Body of pancreas (tissue), 4 donors: ENCODE measurements around the gene PRODH. TPM values are rescaled to one million over a fixed set of nuclear protein-coding genes. Genes with fewer than 3 reads are reported as not detected.
"Not testable (repeated sequence)": the region's sequence is repeated elsewhere in the genome, so short reads cannot be mapped to it uniquely, and the experiment has no call there.

Experiments used
- ATAC-seq: fragments of 150-250 bp; one replicate; pipeline ENCODE4 v1.9.1; 2016
- DNase-seq, 4 donors: peaks; one replicate each; pipeline ENCODE4 v3.0.0-alpha.2; 2019
- H3K27ac ChIP-seq, 4 donors: fragments of 200-600 bp; sonication (generic); 1 replicate in 3 of 4; 2 replicates in 1 of 4; pipeline versions ENCODE4 v1.5.1 to v1.6.1; 2016 to 2019; ENCODE audit warnings: mild to moderate bottlenecking in 1 of 4, mixed read lengths in 1 of 4, moderate library complexity in 1 of 4
- H3K27me3 ChIP-seq, 2 donors: fragments of 200-600 bp; sonication (generic); one replicate each; pipeline ENCODE4 v1.6.0; 2016; ENCODE audit warnings: mild to moderate bottlenecking in 1 of 2
- H3K36me3 ChIP-seq, 2 donors: fragments of 200-600 bp; sonication (generic); replicated peaks in 1 of 2; 2 replicates each; pipeline ENCODE4 v1.5.1; 2016; ENCODE audit warnings: low read depth in 2 of 2; ENCODE audit not compliant: insufficient read depth in 1 of 2
- H3K4me1 ChIP-seq: fragments of 200-600 bp; sonication (generic); one replicate; pipeline ENCODE4 v1.6.0; 2016
- H3K4me3 ChIP-seq, 2 donors: fragments of 200-600 bp; sonication (generic); 1 replicate in 1 of 2; 2 replicates in 1 of 2; pipeline ENCODE4 v1.5.1; 2016 to 2019
- H3K9me3 ChIP-seq, 3 donors: fragments of 200-600 bp; sonication (generic); 1 replicate in 2 of 3; 2 replicates in 1 of 3; pipeline ENCODE4 v1.5.1; 2016
- POLR2A ChIP-seq, 3 donors: fragments of 450-650 bp; IDR thresholded peaks; one replicate each; pipeline ENCODE4 v1.6.1; 2016; ENCODE audit warnings: antibody characterized with exemption in 3 of 3, mild to moderate bottlenecking in 2 of 3
- WGBS, 2 donors: methylation state at CpG; one replicate each; pipeline ENCODE4 v1.1.5; 2017; 5-methylcytosine and 5-hydroxymethylcytosine counted together
- intact Hi-C: fragments of 100-400 bp; cut with DNase I; formaldehyde crosslinking; loops from one replicate; pipeline ENCODE4 v1.15.1; 2023
- total RNA-seq, 2 donors: library from RNA; depleted of rRNA; stranded (reverse); fragments of >200 nt; gene quantifications; one replicate each; pipeline ENCODE4 v1.1.0, GENCODE V29; 2016
- TF ChIP-seq, protein P1 (sequence below), 7 experiments: fragments of 450-650 bp in 4 of 7; fragments of 200-600 bp in 3 of 7; sonication (generic) in 3 of 7; IDR thresholded peaks; one replicate each; pipeline ENCODE4 v1.5.1; 2016 to 2019; ENCODE audit warnings: antibody characterized with exemption in 7 of 7

The PRODH gene
- total RNA-seq, 2 donors from 2014 or later, result 1.0 to 11.5 TPM

DNA sequence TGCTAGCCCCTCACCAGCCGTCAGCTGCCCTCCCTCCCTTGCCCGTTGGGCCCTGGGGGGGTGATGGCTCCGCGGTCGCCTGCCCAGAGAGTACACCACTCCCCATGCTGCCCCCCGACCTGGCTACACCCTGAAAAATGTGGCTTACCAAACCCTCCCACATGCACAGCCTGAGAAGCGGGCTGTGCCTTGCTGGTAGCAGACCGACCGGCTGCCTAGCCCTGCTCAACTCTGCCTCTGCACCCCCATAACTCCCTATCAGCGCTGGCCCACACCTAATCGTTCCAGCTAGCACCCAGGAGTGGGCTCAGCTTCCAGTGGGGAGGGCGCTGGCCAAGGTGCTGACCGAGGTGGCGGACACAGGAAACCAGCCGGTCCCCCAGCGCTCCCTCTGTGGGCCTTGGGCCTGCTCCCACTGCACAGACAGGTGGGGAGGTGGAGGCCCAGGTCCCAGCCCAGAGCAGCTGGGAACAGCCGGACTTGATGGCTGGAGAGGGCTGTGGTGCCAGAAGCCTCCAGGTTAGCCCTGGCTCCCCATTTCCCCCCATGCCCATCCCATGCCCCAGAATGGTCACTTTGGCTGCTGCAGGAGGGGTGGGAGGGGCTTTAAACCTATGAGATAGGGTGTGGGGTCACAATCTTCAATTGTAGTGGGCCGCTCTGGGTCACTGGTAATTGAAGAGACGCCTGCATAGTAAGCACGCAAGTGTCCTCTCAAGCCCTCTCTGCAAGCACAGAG, 32.1 kb upstream of the PRODH start:
- WGBS, 2 donors, result 65 to 66% methylated on average over 15 to 17 of the region's 20 CpGs
- TF ChIP-seq POLR2A (IDR thresholded peaks at IDR 0.05), result no peak
- TF ChIP-seq, protein P1, sequence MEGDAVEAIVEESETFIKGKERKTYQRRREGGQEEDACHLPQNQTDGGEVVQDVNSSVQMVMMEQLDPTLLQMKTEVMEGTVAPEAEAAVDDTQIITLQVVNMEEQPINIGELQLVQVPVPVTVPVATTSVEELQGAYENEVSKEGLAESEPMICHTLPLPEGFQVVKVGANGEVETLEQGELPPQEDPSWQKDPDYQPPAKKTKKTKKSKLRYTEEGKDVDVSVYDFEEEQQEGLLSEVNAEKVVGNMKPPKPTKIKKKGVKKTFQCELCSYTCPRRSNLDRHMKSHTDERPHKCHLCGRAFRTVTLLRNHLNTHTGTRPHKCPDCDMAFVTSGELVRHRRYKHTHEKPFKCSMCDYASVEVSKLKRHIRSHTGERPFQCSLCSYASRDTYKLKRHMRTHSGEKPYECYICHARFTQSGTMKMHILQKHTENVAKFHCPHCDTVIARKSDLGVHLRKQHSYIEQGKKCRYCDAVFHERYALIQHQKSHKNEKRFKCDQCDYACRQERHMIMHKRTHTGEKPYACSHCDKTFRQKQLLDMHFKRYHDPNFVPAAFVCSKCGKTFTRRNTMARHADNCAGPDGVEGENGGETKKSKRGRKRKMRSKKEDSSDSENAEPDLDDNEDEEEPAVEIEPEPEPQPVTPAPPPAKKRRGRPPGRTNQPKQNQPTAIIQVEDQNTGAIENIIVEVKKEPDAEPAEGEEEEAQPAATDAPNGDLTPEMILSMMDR (IDR thresholded peaks at IDR 0.05), result no peak
- no peaks in the 10 kb centered on the region for H3K27me3 ChIP-seq
- H3K4me1 ChIP-seq, result peaks cover 37% of the 10 kb centered on the region
- DNase-seq (peak; percentile 31 to 67 (median 57)), ATAC-seq (no peak)
- no peaks in the 10 kb centered on the region for H3K36me3 ChIP-seq
- H3K9me3 ChIP-seq, result no peaks in the 10 kb centered on the region
- intact Hi-C loops, result no loop called here
- H3K27ac ChIP-seq, result peak overlapping the region; percentile 4 to 77 (median 48)
- H3K4me3 ChIP-seq, result no peak overlapping the region

DNA sequence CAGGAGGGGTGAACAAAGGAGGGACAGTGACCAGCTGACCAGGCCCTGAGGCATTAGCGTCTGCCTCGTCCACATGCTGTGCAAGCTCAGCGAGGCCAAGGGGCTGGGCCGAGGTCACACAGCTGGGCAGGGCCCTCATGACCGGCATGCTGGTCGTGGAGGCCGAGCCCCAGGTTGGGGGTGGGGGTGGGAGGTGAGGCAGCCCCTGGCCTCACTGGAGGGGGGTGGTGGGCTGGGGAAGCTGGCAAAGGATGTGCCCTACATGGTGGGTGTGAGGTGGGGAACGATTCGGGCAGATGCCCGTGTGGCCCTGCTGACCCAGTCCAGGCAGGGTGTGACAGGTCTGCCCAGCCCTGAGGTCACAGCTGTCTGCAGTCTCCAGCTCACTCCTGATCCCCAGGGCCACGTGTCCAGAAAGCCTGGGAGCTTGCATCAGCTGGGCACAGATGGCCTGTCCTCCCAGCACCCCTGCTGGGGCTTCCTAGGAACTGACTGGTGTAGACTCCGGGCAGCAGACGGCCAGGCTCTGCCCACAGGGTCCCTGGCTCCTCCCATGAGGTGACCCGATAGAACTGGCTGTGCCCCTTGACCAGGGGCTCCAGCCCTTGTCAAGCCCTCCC, 31.4 kb upstream of the PRODH start:
- intact Hi-C loops, H3K4me3 ChIP-seq, H3K9me3 ChIP-seq, H3K27me3 ChIP-seq, H3K36me3 ChIP-seq: not testable (repeated sequence)
- Histone ChIP-seq H3K27ac (peak overlapping the region; percentile 36 to 77 (median 48)), H3K4me1 (peaks cover 30% of the 10 kb centered on the region)
- DNase-seq, result peak; percentile 72 to 89 (median 86)
- ATAC-seq, result peak; percentile 82
- WGBS, 2 donors, result 46% methylated on average over 9 to 14 of the region's 14 CpGs
- TF ChIP-seq, protein P1 (IDR thresholded peaks at IDR 0.05), result peak in 6 of 7 experiments; percentile 10 to 49 (median 32)

DNA sequence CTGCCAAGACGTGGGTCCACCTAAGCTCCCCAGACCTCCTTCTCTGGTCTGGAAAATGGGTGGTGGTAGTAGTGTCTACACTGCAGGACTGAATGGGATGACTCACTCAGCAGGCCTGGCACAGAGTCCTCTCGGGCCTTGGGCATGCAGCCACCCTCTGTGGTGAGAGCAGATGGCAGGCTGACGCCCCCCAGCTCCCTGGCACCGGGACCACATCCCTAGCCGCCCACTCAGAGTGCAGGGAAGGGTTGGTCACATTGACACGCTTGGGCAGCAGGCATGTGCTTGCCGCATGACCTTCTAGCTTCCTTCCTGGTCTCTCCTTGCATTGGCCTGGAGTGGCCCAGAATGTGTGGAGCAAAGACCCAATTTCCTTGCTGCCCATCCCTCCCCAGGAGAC, 30.7 kb upstream of the PRODH start:
- WGBS, 2 donors, result 42 to 77% methylated on average over 2 to 7 of the region's 7 CpGs
- H3K4me1 ChIP-seq, result peaks cover 25% of the 10 kb centered on the region
- ATAC-seq, result no peak
- H3K9me3 ChIP-seq, result no peaks in the 10 kb centered on the region
- peak in 2 of 4 donors; percentile 35 to 46 for DNase-seq
- peak overlapping the region in 2 of 4 donors; percentile 36 to 77 for H3K27ac ChIP-seq
- no peak for TF ChIP-seq POLR2A (IDR thresholded peaks at IDR 0.05)
- TF ChIP-seq, protein P1 (IDR thresholded peaks at IDR 0.05), result no peak
- no peaks in the 10 kb centered on the region for H3K27me3 ChIP-seq
- intact Hi-C loops, result no loop called here
- H3K4me3 ChIP-seq, result no peak overlapping the region
- no peaks in the 10 kb centered on the region for H3K36me3 ChIP-seq

DNA sequence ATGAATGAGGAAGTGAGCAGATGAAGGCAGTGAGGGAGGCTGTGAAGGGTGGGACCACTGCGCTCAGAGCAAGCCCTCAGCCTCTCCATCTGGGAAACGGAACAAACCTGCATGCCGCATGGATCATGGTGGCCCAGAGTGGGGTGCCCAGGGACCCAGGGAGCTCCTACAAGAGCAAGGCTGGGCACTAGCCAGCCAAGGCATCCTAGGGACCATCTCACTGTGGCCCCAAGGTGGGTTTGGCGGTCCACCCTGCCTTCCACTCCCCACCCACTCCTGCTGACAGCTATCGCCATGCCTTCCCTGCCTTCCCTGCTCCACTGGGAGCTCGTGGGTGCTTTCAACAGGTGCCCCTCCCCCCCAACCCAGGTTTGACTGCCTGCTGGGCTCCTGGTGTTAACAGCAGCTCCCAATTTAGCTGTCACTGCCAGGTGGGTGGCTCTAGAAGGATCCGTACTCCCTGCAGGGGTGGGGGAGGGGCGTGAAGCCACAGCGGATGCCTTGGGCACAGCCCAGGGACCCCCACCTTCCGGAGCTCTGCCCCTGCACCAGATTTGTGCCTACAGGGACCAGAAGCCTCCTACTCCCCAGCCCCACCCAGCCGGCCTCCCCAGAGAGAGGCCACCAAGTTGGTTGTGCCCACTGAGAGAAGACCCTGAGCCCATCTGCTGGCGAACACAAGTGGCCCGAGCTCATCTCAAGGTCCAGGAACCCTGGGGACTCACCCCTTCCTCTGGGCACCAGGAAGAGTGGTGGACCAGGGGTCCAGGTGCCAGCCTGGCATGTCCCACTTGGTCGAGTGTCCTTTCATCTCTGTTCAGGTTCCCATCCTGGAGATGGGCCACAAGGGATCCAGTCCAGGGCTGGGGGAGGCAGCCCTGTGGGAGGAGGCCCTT, 29.7 kb upstream of the PRODH start:
- H3K9me3 ChIP-seq, result no peaks in the 10 kb centered on the region
- intact Hi-C loops, result no loop called here
- 81 to 100% methylated on average over 4 to 14 of the region's 14 CpGs for WGBS, 2 donors
- no peak for TF ChIP-seq POLR2A (IDR thresholded peaks at IDR 0.05)
- TF ChIP-seq, protein P1 (IDR thresholded peaks at IDR 0.05), result no peak
- no peak overlapping the region for H3K4me3 ChIP-seq
- H3K27me3 ChIP-seq, result no peaks in the 10 kb centered on the region
- DNase-seq (peak in 1 of 4 donors; percentile 11), ATAC-seq (no peak)
- peaks cover 17% of the 10 kb centered on the region for H3K4me1 ChIP-seq
- H3K36me3 ChIP-seq, result no peaks in the 10 kb centered on the region
- no peak overlapping the region for H3K27ac ChIP-seq

DNA sequence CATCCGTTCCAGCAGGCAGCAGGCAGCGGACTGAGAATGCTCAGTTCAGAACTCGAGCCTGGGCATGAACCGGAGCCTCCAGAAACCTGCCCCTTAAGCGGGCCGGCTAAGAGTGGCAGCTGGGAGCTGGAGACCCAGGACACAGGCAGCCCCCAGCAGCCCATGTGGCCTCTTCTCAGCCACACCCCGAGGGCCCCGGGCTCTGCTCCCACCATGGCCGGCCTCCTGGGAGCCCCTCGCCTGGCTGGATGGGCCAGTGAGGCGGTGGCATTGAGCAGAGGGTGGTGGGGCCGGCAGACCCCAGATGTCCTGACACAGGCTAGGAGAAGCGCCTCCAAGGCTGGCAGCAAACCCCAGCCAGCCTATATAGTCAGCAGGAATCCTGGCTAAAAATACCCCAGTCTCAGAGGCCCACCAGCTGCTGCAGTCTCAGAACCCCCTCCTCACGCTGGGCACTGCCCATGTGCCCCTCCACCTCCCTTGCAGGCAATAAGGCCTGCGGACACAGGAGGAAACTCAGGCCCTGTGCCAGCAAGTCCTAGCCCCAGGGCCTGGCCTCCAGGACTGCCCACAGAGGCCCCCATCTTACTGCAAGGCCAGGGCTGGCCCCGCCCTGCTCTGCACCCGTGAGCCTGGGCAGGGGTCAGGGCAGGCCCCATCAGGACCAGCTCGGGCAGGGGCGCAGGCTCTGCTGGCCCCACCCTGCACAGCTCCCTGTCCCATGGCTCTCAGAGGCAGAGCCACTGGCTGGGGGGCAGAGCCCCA, 28.6 kb upstream of the PRODH start:
- H3K27me3 ChIP-seq, intact Hi-C loops, H3K4me3 ChIP-seq, H3K27ac ChIP-seq, H3K36me3 ChIP-seq, H3K9me3 ChIP-seq, ATAC-seq: not testable (repeated sequence)
- WGBS, 2 donors, result 89% methylated on average over 15 of the region's 19 CpGs; no CpG with 5 or more reads in 1 of the 2 donors
- H3K4me1 ChIP-seq, result peaks cover 17% of the 10 kb centered on the region
- peak in 1 of 4 donors; percentile 8 for DNase-seq

DNA sequence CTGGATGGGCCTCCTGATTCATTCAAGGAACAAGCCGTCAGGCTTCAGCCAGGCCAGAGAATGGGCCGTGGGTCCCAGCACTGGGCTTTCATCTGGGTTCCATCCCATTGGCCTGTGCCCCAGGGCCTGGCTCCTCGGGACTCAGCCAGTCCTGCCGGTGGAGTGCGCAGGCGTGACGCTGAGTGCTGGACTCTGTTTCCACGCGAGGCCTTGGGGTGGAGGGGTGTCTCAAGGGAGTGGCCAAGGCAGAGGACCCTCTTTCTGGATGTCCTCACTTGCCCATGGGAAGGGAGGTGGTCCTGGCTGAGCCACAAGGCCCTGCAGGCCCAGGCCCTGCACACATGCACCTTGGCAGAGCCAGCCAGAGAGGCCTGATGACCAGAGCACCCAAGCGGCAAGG, 28.0 kb upstream of the PRODH start:
- ATAC-seq, intact Hi-C loops, H3K27ac ChIP-seq, H3K36me3 ChIP-seq, H3K9me3 ChIP-seq, H3K27me3 ChIP-seq, H3K4me3 ChIP-seq: not testable (repeated sequence)
- peak in 1 of 4 donors; percentile 9 for DNase-seq
- WGBS, 2 donors, result 85 to 96% methylated on average over 5 to 9 of the region's 10 CpGs
- H3K4me1 ChIP-seq, result peaks cover 17% of the 10 kb centered on the region
